ENCODE results near the gene HMBS.

The HMBS gene

GRCh38 chr11:119117004-119117706 is 32.5 kb downstream of the HMBS start:
- peaks cover 16% of the 10 kb centered on the region for H3F3A ChIP-seq (ENCODE audit: insufficient read depth)
- no peak overlapping the region for H3K4me3 ChIP-seq (ENCODE audit: insufficient read depth, low read length, poor library complexity, severe bottlenecking)
- no peak overlapping the region for H3K4me2 ChIP-seq (ENCODE audit: low read depth, low read length, poor library complexity, severe bottlenecking)
- TF ChIP-seq CTCF (IDR thresholded peaks at IDR 0.05; ENCODE audit: insufficient read depth, low read length, poor library complexity, severe bottlenecking), result no peak
- no peak for TF ChIP-seq EZH2phosphoT487 (conservative IDR thresholded peaks at IDR 0.05; ENCODE audit: low read length)
- no peaks in the 10 kb centered on the region for H4K20me1 ChIP-seq (ENCODE audit: low read depth, low read length)
- H3K9ac ChIP-seq (ENCODE audit: low read length), result no peak overlapping the region
- H2AFZ ChIP-seq (ENCODE audit: low read depth, low read length, severe bottlenecking), result no peak overlapping the region
- H3K79me2 ChIP-seq (ENCODE audit: insufficient read depth, low read length), result peaks cover 7% of the 10 kb centered on the region
- H3K9me2 ChIP-seq (replicated peaks; ENCODE audit: insufficient read depth, low read length), result no peaks in the 10 kb centered on the region
- H3K27ac ChIP-seq (ENCODE audit: low read depth, low read length), result no peak overlapping the region
- H3K27me3 ChIP-seq (ENCODE audit: low read length), result no peaks in the 10 kb centered on the region
- H3K9me3 ChIP-seq (ENCODE audit: insufficient read depth, low read length), result no peaks in the 10 kb centered on the region
- no peaks in the 10 kb centered on the region for H3K36me3 ChIP-seq (ENCODE audit: low read length)

GRCh38 chr11:119118227-119118626 is 33.5 kb downstream of the HMBS start:
- H3K4me3 ChIP-seq (ENCODE audit: insufficient read depth, low read length, poor library complexity, severe bottlenecking), result no peak overlapping the region
- H3K27me3 ChIP-seq (ENCODE audit: low read length), result no peaks in the 10 kb centered on the region
- H3K9ac ChIP-seq (ENCODE audit: low read length), result no peak overlapping the region
- H3F3A ChIP-seq (ENCODE audit: insufficient read depth), result peaks cover 16% of the 10 kb centered on the region
- no peaks in the 10 kb centered on the region for H3K9me3 ChIP-seq (ENCODE audit: insufficient read depth, low read length)
- H3K27ac ChIP-seq (ENCODE audit: low read depth, low read length), result no peak overlapping the region
- no peaks in the 10 kb centered on the region for H3K9me2 ChIP-seq (replicated peaks; ENCODE audit: insufficient read depth, low read length)
- no peak overlapping the region for H3K4me2 ChIP-seq (ENCODE audit: low read depth, low read length, poor library complexity, severe bottlenecking)
- no peaks in the 10 kb centered on the region for H3K36me3 ChIP-seq (ENCODE audit: low read length)
- TF ChIP-seq EZH2phosphoT487 (conservative IDR thresholded peaks at IDR 0.05; ENCODE audit: low read length) (no peak), CTCF (IDR thresholded peaks at IDR 0.05; ENCODE audit: insufficient read depth, low read length, poor library complexity, severe bottlenecking) (no peak)
- peaks cover 17% of the 10 kb centered on the region for H3K79me2 ChIP-seq (ENCODE audit: insufficient read depth, low read length)
- H4K20me1 ChIP-seq (ENCODE audit: low read depth, low read length), result no peaks in the 10 kb centered on the region
- no peak overlapping the region for H2AFZ ChIP-seq (ENCODE audit: low read depth, low read length, severe bottlenecking)

GRCh38 chr11:119118946-119119345 is 34.3 kb downstream of the HMBS start:
- no peaks in the 10 kb centered on the region for H4K20me1 ChIP-seq (ENCODE audit: low read depth, low read length)
- H3K36me3 ChIP-seq (ENCODE audit: low read length), result no peaks in the 10 kb centered on the region
- H3K9me2 ChIP-seq (replicated peaks; ENCODE audit: insufficient read depth, low read length), result no peaks in the 10 kb centered on the region
- H3K27ac ChIP-seq (ENCODE audit: low read depth, low read length), result no peak overlapping the region
- H3K27me3 ChIP-seq (ENCODE audit: low read length), result no peaks in the 10 kb centered on the region
- peaks cover 16% of the 10 kb centered on the region for H3F3A ChIP-seq (ENCODE audit: insufficient read depth)
- H3K4me3 ChIP-seq (ENCODE audit: insufficient read depth, low read length, poor library complexity, severe bottlenecking), result no peak overlapping the region
- H3K4me2 ChIP-seq (ENCODE audit: low read depth, low read length, poor library complexity, severe bottlenecking), result no peak overlapping the region
- H3K79me2 ChIP-seq (ENCODE audit: insufficient read depth, low read length), result peaks cover 24% of the 10 kb centered on the region
- H3K9ac ChIP-seq (ENCODE audit: low read length), result no peak overlapping the region
- H2AFZ ChIP-seq (ENCODE audit: low read depth, low read length, severe bottlenecking), result no peak overlapping the region
- no peaks in the 10 kb centered on the region for H3K9me3 ChIP-seq (ENCODE audit: insufficient read depth, low read length)
- TF ChIP-seq EZH2phosphoT487 (conservative IDR thresholded peaks at IDR 0.05; ENCODE audit: low read length), result no peak
- no peak for TF ChIP-seq CTCF (IDR thresholded peaks at IDR 0.05; ENCODE audit: insufficient read depth, low read length, poor library complexity, severe bottlenecking)
